Measurements from ENCODE around the gene SLC25A45. TPM values are rescaled to one million over a fixed set of nuclear protein-coding genes. Genes with fewer than 3 reads are reported as not detected.

SLC25A45 gene
- total and polyA plus RNA-seq, 2 of the 4 experiments (the other 2 are of a cell fraction): 0.72 to 1.2 TPM

DNA sequence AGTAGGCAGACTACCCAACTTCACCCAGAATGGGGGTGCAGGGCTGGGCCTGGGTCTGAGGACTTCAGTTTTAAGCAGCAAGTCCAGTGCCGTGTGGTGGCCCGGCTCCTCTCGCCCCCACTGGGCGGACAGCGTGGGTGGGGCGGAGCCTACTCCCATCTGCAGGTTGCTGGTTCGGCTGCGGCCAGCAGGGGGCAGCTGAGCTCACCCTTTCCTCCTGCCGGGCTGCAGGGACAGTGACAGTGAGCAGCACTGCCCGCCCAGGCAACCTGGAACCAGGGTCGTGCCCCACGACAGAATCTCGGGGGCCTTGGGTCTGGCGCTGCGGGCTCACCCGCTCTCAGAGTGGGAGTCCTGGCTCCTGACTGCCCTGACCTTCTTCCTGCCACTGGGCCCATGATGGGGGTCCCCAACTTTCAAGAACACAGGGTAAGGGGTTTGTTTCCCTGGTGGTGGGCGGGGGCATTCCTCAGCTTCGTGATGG, 33.9 kb upstream of the SLC25A45 start:
- peaks cover 9% of the 10 kb centered on the region for H4K20me1 ChIP-seq (ENCODE audit: insufficient read depth, low read length)
- peak overlapping the region; percentile 72; the same call in 1 of the 2 replicates for H3K27ac ChIP-seq (ENCODE audit: insufficient read depth, low read length)
- H3K23ac ChIP-seq (ENCODE audit: low read depth, low read length): peak overlapping the region; percentile 74
- in situ Hi-C loops (cut with MboI; ENCODE audit: low sequenced_read_pairs) (no loop called here), intact Hi-C loops (cut with micrococcal nuclease) (loop anchor here (1.0 kb wide), 1 partner anchor 94 kb away; no protein-coding TSS in a partner anchor), dilution Hi-C loops (cut with HindIII; ENCODE audit: low sequenced_read_pairs, unreplicated experiment) (no loop called here)
- peaks cover 12% of the 10 kb centered on the region for H3K36me3 ChIP-seq (ENCODE audit: control insufficient read depth, insufficient read depth, low read length)
- H3K4me3 ChIP-seq (ENCODE audit: insufficient read depth, low read depth, low read length): peak overlapping the region; percentile 12; the same call in 1 of the 2 replicates
- no peaks in the 10 kb centered on the region for H3K9me1 ChIP-seq (ENCODE audit: insufficient read depth, low read length)
- H2BK20ac ChIP-seq (ENCODE audit: low read depth, low read length): peak overlapping the region; percentile 79
- H3K9ac ChIP-seq (ENCODE audit: low read depth, low read length): peak overlapping the region; percentile 31; the same call in 1 of the 2 replicates
- H2BK15ac ChIP-seq (ENCODE audit: low read depth, low read length): peak overlapping the region; percentile 91; the same call in 2 of the 3 replicates
- peak; percentile 94; the same call in 1 of the 2 replicates for TF ChIP-seq MAZ (IDR thresholded peaks at IDR 0.05; ENCODE audit: borderline replicate concordance, low read depth, low read length)
- peak; percentile 63 for TF ChIP-seq POLR2A (IDR thresholded peaks at IDR 0.05; ENCODE audit: low read depth, low read length)
- peak; percentile 86 for TF ChIP-seq SMC3 (IDR thresholded peaks at IDR 0.05; ENCODE audit: low read depth, low read length)
- no peak for TF ChIP-seq RFX5 (IDR thresholded peaks at IDR 0.05; ENCODE audit: low read depth, low read length)
- TF ChIP-seq MAFK (IDR thresholded peaks at IDR 0.05; ENCODE audit: low read depth, low read length): no peak
- peak; percentile 63; the same call in 1 of the 2 replicates for TF ChIP-seq MXI1 (IDR thresholded peaks at IDR 0.05; ENCODE audit: borderline replicate concordance, low read depth, low read length)
- TF ChIP-seq, protein P1, sequence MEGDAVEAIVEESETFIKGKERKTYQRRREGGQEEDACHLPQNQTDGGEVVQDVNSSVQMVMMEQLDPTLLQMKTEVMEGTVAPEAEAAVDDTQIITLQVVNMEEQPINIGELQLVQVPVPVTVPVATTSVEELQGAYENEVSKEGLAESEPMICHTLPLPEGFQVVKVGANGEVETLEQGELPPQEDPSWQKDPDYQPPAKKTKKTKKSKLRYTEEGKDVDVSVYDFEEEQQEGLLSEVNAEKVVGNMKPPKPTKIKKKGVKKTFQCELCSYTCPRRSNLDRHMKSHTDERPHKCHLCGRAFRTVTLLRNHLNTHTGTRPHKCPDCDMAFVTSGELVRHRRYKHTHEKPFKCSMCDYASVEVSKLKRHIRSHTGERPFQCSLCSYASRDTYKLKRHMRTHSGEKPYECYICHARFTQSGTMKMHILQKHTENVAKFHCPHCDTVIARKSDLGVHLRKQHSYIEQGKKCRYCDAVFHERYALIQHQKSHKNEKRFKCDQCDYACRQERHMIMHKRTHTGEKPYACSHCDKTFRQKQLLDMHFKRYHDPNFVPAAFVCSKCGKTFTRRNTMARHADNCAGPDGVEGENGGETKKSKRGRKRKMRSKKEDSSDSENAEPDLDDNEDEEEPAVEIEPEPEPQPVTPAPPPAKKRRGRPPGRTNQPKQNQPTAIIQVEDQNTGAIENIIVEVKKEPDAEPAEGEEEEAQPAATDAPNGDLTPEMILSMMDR (conservative IDR thresholded peaks at IDR 0.05; ENCODE audit: low read depth, low read length): peak; percentile 95
- TF ChIP-seq BHLHE40 (IDR thresholded peaks at IDR 0.05; ENCODE audit: low read depth, low read length): no peak
- peak; percentile 92 for TF ChIP-seq RAD21 (IDR thresholded peaks at IDR 0.05; ENCODE audit: low read length)
- no peak for TF ChIP-seq CEBPB (IDR thresholded peaks at IDR 0.05; ENCODE audit: low read depth, low read length)
- peak overlapping the region; percentile 78 for H2BK120ac ChIP-seq (ENCODE audit: low read depth, low read length)
- H3K56ac ChIP-seq (ENCODE audit: extremely low read depth, insufficient read depth, low read length): no peak overlapping the region
- no peaks in the 10 kb centered on the region for H3K27me3 ChIP-seq (ENCODE audit: control insufficient read depth, insufficient read depth, low read length)
- ATAC-seq (ENCODE audit: low read depth) (peak; percentile 59), DNase-seq (peak; percentile 71)
- ChIA-PET CTCF (interaction anchor here (0.5 to 1.9 kb wide), 9 partner anchors 12 to 93 kb away, joined by 3 to 8 read pairs (median 5); partner anchors contain the start of gene FRMD8), POLR2A (ENCODE audit: unreplicated experiment) (interaction anchor here (0.6 to 6.8 kb wide), 3 partner anchors 31 to 92 kb away, joined by 4 to 142 read pairs (median 5); partner anchors contain the start of gene MALAT1)
- H4K5ac ChIP-seq (ENCODE audit: low read depth, low read length): no peak overlapping the region
- H3K18ac ChIP-seq (ENCODE audit: low read depth, low read length): no peak overlapping the region
- no peaks in the 10 kb centered on the region for H3K9me3 ChIP-seq (ENCODE audit: control insufficient read depth, insufficient read depth, low read length)
- peak overlapping the region; percentile 94 for H2AFZ ChIP-seq (replicated peaks; ENCODE audit: low read length, poor library complexity)
- WGBS, 2 experiments (ENCODE audit: extremely low coverage in 2 of 2, insufficient read length in 1 of 2): 0% methylated on average over 5 of the region's 18 CpGs; no CpG with 5 or more reads in 1 of the 2 experiments
- H3K4me1 ChIP-seq (ENCODE audit: control insufficient read depth, insufficient read depth, low read length): peaks cover 38% of the 10 kb centered on the region
- peaks cover 10 to 68% of the 10 kb centered on the region in 2 experiments; a peak in 2 of 4 replicates for H3K79me1 ChIP-seq (ENCODE audit: low read depth in 1 of 2, low read length in 2 of 2)
- peak overlapping the region; percentile 91 for H3K4ac ChIP-seq (ENCODE audit: low read depth, low read length)
- peak overlapping the region; percentile 34 for H4K91ac ChIP-seq (ENCODE audit: insufficient read depth, low read depth, low read length)
- H2AK9ac ChIP-seq (replicated peaks; ENCODE audit: low read depth, low read length, poor library complexity): peak overlapping the region; percentile 94
- H2AK5ac ChIP-seq (ENCODE audit: low read depth, low read length): peak overlapping the region; percentile 95; the same call in 1 of the 2 replicates
- BruUV-seq (replicated peaks): no TSS peak
- H3K14ac ChIP-seq (replicated peaks; ENCODE audit: low read depth, low read length): peak overlapping the region; percentile 88
- peak overlapping the region; percentile 0 to 82; a peak in 1 of 4 replicates for H4K8ac ChIP-seq (ENCODE audit: low read depth in 2 of 2, low read length in 2 of 2)
- H3K4me2 ChIP-seq (ENCODE audit: low read depth, low read length): peak overlapping the region; percentile 75
- peak overlapping the region; percentile 20 for H2BK5ac ChIP-seq (ENCODE audit: low read depth, low read length, poor library complexity, severe bottlenecking)
